LNCAP (cell line): ENCODE data around the gene ADCY9.

Source experiments
- CTCF ChIP-seq: fragments of 450-650 bp; IDR thresholded peaks from 2 replicates; pipeline ENCODE4 v1.5.1; 2017; ENCODE audit warnings: mild to moderate bottlenecking

ADCY9 gene

GRCh38 chr16:3935921-3936320 is 180.3 kb downstream of the ADCY9 start:
- no peak for TF ChIP-seq CTCF

GRCh38 chr16:3934491-3935181 is 181.6 kb downstream of the ADCY9 start:
- no peak for TF ChIP-seq CTCF

GRCh38 chr16:3924763-3925162 is 191.5 kb downstream of the ADCY9 start:
- TF ChIP-seq CTCF = no peak

- TF ChIP-seq CTCF = no peak
Measured at GRCh38 chr16:3922241-3922640, 194.0 kb downstream of the ADCY9 start.

GRCh38 chr16:3920206-3920605 is 196.0 kb downstream of the ADCY9 start:
- no peak for TF ChIP-seq CTCF

GRCh38 chr16:3919413-3919812 is 196.8 kb downstream of the ADCY9 start:
- no peak for TF ChIP-seq CTCF

GRCh38 chr16:3915426-3916260 is 200.6 kb downstream of the ADCY9 start:
- no peak for TF ChIP-seq CTCF
